Kidney tubule cell (primary cell): ENCODE measurements around the gene FRY.

ENCODE experiments used
- DNase-seq: peaks from one replicate; pipeline ENCODE4 v3.0.0-alpha.2; 2018; ENCODE audit warnings: low spot score

FRY gene

DNA sequence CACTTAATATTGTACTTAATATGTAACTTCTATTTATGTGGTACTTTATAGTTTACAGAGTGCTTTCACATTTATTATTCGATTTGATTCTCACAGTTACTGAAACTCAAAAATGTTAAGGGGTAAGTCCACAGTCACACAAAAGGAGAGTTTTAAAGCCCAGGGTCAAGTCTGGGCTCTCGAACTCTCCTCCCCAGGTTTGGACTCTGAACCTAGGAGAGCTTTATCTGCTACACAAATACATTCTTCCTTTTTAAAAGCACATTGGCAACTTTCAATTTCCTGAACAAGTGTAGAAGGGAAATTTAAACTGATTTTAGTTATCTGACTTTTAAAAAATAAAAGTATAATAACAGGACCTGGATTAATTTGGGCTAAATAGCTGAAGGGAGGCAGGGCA is 144.4 kb downstream of the FRY start:
- no peak for DNase-seq

- no peak for DNase-seq
Observed at GRCh38 chr13:32176696-32177095, 145.1 kb downstream of the FRY start.

DNA sequence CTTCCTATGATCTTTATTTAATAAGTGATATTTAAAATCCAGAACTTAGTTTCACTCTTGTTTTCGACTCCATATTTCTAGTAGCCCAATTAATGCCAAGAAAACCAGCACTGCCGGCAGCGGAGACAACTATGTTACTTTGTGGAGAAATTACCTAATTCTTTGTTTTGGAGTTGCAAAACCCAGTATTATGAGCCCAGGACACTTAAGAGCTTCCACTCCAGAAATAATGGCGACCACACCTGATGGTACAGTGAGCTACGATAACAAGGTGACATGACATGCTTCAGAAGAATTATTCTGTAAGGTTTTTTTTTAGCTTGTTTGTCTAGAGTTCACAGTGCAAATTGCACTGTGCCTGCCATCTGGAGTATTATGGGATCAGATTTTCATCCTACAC is 147.2 kb downstream of the FRY start:
- DNase-seq = no peak

GRCh38 chr13:32179708-32180107 is 148.1 kb downstream of the FRY start:
- DNase-seq = no peak

GRCh38 chr13:32187651-32188050 is 156.1 kb downstream of the FRY start:
- no peak for DNase-seq

GRCh38 chr13:32191452-32191998 is 160.0 kb downstream of the FRY start:
- no peak for DNase-seq

DNA sequence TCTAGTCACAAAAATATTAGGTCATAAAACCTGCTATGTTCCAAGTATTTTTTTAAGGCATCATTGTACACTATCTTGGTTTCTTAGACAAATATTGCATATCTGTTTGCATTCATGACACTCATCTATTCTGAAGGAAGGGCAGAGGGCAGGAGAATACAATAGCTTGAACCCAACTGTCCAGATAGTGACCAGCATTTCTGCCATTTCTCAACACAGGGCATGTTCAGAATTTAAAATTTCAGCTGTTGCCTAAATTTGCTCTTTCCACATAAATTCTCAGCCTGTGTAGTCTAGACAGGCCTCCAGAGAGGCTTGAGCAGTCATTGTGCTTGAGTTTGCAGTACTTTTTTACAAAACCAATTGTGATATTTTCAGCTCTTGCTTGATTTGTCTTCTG is 164.1 kb downstream of the FRY start:
- no peak for DNase-seq

DNA sequence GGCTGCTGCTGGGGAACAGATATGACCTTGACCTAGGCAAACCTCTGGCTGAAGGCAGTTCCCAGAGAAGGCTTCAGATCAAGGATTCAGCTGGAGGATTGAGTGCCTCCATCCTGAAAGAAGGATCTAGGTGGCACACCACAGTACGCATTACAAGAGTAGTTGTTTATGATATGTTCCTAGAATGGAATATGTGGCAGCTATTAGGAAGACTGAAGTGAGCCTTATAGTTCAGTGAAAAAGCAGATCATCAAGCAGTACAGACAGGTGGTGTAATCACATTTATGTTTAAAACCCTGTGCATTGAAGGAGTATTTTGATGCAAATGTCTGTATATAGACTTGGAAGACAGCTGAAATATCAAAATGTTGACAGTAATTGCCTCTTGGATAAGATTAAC is 167.6 kb downstream of the FRY start:
- DNase-seq = no peak

DNA sequence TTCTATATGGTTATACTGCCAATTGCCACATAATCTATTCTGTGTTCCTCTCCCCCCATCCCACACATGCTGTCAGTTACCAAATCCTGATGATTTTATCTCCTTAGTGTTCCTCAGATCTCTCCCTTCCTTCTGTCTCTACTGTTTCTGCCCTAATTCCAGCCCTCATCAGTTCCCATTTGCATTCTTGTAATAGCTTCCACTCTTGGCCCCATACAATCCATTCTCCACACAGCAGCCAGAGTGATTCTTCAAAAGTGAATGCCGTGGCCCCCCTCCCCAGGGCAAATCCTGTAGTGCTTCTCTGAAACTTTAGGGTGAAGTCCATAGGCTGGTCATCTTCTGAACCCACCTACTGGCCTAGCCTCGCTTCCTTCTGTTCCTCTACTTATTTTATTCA is 169.2 kb downstream of the FRY start:
- DNase-seq = no peak

DNA sequence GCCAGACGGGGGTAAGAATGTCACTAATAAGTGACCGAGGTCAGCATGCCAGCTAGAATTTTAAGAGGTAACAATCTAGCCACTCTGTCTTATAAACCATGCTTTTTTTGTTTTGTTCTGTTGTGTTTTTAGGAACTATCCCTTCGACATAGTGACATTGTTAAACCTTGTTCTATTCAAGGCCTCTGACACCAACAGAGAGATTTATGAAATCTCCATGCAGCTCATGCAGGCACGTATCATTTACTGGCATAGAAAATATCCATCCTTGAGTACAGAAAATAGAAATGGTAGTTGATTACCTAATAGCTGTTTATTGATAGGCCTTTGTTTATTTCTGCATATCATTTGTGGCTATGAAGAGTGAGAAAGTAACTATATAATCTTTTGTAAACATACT is 170.2 kb downstream of the FRY start:
- DNase-seq = no peak

DNA sequence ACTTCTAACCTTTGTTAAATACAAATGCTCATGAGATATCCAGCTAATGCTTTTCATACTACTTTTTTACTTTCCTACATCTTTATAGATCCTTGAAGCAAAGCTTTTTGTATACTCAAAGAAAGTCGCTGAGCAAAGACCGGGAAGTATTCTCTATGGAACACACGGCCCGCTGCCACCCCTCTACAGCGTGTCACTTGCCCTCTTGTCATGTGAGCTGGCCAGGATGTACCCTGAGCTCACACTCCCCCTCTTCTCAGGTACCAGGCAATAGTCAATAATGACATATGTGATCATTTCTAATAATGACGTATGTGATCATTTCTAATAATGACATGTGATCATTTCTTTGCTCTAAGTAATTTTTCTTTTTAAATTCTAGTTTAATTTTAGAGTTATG is 170.7 kb downstream of the FRY start:
- no peak for DNase-seq

GRCh38 chr13:32203221-32203620 is 171.6 kb downstream of the FRY start:
- no peak for DNase-seq

DNA sequence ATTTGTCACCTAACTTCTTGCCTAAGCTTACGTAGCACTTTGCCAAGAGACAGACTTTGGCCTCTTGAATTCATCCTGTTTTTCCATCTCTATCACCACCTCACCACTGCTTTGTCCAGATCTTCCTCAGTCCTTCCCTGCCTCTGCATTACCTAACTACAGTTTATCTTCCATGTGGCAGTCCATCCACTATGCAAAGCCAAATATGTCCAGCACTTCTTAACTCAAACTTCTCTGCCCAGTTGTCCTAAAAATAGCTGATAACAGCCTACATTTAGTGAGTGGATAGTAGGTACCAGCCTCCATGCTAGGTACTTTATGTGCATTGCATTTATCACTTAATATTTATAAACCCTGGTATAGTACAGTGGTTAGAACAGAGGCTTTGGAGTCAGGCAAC is 172.2 kb downstream of the FRY start:
- no peak for DNase-seq

GRCh38 chr13:32205431-32206096 is 174.0 kb downstream of the FRY start:
- no peak for DNase-seq

- DNase-seq = no peak
Observed at GRCh38 chr13:32206097-32206740, 174.6 kb downstream of the FRY start.

DNA sequence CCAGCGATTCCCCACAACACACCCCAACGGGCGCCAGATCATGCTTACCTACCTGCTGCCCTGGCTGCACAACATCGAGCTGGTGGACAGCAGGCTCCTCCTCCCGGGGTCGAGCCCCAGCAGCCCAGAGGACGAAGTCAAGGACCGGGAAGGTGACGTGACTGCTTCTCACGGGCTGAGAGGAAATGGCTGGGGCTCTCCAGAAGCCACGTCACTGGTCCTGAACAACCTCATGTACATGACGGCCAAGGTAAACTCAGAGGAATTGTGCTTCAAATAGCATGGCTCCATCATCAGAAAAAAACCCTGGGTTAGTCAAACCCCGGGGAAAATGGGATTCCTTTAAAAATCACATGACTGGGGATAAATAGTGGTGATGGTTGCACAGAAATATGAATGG is 177.3 kb downstream of the FRY start:
- DNase-seq = no peak

GRCh38 chr13:32209652-32210051 is 178.1 kb downstream of the FRY start:
- no peak for DNase-seq

DNA sequence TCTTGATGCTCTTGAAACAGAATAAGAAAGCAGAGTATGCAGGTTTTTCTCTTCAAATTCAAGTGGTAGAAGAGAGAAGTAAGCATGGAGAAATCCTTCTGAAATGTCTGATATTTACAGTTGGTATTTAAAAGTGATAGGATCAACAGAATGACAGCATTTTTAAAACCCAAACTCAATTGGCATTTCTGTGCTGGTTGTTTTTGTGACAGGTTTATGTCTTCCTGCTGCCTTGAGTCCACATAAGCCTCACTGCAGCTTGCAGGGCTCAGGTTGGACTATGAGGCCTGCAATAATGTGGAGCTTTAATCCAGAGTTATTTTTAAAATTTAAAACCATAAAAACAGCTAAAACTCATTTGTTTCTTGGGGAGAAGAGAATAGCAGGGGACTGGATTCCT is 178.5 kb downstream of the FRY start:
- DNase-seq = no peak

DNA sequence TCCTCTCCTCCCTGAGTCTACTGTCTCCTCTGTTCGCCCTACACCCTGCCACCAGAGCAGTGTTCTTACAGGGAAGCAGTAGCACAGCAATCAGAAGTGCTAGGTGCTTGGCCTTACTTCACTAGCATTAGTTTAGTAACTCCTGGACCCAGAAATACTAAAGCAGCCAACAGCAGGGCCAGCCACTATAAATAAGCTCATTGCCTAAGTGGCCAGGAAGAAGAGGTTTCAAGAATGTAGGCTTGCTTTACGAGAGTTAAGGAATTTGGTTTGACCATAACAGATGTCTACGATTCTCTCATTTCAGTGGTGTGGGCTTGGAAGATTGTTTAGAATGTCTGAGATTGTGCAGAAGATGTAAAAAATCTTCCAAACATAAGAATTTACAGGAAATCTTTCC is 180.2 kb downstream of the FRY start:
- no peak for DNase-seq

- no peak for DNase-seq
Observed at GRCh38 chr13:32212421-32212820, 180.8 kb downstream of the FRY start.

- no peak for DNase-seq
Observed at GRCh38 chr13:32213626-32214025, 182.1 kb downstream of the FRY start.

- DNase-seq = no peak
Observed at GRCh38 chr13:32214071-32214470, 182.5 kb downstream of the FRY start.

DNA sequence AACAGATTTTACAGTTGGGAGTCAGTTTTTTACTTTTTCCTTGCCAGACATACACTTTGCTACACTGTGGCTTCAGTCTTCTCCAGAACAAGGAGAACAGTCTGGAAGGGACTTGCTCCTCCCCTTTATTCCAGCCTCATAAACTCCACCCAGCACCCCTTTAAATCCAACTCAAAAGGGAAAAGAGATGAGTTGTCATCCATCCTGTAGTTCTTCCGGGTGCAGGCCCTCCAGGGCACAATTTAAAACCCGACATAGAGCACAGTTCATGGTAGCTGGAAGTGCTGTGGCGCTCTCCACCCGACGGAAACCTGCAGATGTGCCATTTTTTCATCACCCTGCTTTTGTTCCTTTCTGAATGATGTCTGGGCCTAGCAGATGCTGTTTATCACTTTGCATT is 184.7 kb downstream of the FRY start:
- no peak for DNase-seq
